Prostate gland (tissue), 2 donors: ENCODE results near the gene WNT5B.

Source experiments
- POLR2A ChIP-seq: fragments of 450-650 bp; IDR thresholded peaks from one replicate; pipeline ENCODE4 v1.6.1; 2016; ENCODE audit warnings: antibody characterized with exemption, mild to moderate bottlenecking
- TF ChIP-seq, protein P1 (sequence below), 4 experiments: fragments of 200-600 bp in 2 of 4; fragments of 450-650 bp in 2 of 4; sonication (generic) in 2 of 4; IDR thresholded peaks; 1 replicate in 3 of 4; 2 replicates in 1 of 4; pipeline ENCODE4 v1.5.1; 2016 to 2019; ENCODE audit warnings: antibody characterized with exemption in 4 of 4, mild to moderate bottlenecking in 2 of 4, moderate library complexity in 2 of 4

GRCh38 chr12:1666685-1667162, 37.7 kb downstream of the WNT5B start:
- no peak for TF ChIP-seq POLR2A
- TF ChIP-seq, protein P1, sequence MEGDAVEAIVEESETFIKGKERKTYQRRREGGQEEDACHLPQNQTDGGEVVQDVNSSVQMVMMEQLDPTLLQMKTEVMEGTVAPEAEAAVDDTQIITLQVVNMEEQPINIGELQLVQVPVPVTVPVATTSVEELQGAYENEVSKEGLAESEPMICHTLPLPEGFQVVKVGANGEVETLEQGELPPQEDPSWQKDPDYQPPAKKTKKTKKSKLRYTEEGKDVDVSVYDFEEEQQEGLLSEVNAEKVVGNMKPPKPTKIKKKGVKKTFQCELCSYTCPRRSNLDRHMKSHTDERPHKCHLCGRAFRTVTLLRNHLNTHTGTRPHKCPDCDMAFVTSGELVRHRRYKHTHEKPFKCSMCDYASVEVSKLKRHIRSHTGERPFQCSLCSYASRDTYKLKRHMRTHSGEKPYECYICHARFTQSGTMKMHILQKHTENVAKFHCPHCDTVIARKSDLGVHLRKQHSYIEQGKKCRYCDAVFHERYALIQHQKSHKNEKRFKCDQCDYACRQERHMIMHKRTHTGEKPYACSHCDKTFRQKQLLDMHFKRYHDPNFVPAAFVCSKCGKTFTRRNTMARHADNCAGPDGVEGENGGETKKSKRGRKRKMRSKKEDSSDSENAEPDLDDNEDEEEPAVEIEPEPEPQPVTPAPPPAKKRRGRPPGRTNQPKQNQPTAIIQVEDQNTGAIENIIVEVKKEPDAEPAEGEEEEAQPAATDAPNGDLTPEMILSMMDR (IDR thresholded peaks at IDR 0.05), result no peak
